Activated T-cell treated with anti-CD3 and anti-CD28 coated beads for 48 hours (primary cell): ENCODE measurements around the gene CHADL.
A peak's percentile ranks its signal among the peaks of the same experiment; 100 is the strongest.

Experiments used
- DNase-seq: peaks from one replicate; pipeline ENCODE4 v3.0.0-alpha.2; 2020; ENCODE audit warnings: low read depth

The CHADL gene

DNA sequence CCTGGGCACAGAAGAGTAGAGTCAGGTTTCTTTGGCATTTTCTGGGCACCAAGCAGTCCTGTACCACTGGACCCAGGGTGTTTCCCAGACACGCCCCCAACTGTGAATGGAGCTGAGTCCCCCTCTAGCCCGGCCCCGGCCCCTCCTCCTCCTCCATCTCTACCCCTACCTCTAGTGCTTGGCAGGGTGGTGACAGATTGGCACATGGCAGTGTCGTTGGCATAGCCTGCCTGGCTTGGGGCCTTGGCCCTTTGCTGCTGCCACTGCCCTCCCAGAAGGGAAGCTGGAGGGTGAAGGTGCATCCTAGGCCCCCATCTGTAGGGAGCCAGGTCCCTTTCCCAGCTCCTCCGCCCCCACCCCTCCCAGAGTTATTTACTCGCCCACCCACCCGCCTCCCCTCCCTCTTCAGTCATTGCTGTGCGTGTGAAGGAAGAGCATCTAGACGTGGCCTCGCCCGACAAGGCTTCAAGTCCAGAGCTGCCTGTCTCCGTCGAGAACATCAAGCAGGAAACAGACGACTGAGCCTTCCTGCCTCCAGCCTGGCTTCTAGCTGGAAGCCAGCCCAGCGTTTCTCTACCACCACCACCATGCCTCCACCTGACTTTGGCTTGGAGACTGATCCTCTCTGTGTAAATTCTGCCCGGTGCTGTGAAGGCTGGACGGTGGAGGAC is 10.9 kb downstream of the CHADL start:
- DNase-seq: no peak

GRCh38 chr22:41229215-41229614 is 11.5 kb downstream of the CHADL start:
- no peak for DNase-seq

DNA sequence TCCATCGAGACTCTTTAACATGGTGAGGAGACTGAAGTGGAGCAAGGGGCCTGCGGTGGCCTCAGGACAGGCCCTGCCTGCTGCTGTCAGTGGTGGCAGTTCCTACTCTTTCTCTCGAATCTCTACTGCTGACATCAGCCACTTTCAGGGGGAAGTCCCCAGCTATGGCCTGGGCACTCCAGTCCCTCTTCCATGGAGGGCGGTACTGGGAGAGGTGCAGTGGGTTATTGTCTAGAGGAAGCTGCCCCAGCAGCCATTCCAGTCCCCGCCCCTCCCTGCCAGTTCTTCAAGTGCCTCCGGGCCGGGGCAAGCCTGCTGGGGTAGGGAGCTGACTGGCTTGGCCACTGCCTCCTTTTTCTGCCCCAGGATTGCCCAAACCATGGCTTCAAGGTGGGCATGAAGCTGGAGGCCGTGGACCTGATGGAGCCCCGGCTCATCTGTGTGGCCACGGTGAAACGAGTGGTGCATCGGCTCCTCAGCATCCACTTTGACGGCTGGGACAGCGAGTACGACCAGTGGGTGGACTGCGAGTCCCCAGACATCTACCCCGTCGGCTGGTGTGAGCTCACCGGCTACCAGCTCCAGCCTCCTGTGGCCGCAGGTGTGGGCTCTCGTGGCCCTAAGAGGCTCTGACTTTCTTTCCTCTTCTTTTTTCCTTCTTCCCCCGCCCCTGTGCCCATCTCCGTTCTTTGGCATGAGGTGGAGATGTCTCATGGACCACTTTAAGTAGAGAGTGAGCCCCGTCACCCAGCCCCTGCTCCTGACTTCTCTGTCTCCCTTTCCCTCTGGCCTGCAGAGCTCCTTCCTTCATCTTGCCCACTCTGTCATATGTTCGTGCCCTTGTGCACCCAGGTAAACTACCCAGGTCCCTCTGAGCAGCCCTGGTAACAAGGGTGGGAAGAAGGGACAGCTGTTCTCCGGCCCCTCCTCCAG is 13.7 kb downstream of the CHADL start:
- no peak for DNase-seq

DNA sequence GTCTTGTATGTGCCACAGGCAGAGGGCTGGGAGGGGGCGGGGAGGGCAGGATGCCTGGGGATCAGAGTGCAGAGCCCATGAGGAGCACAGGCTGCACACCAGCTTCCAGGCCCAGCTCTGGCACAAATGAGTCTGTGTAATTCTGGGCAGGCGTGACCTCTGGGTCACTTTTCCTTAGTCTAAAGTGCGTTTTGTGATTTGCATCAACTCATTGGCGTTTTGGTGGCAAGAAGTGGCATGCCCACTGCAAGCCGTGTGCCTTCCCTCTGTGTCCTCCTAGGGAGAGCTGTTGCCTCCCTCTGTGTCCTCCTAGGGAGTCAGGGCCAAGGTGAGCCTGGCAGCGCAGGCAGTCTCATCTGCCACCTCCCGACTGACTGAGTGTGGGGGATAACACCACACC is 17.2 kb downstream of the CHADL start:
- no peak for DNase-seq

GRCh38 chr22:41222846-41223507 is 17.8 kb downstream of the CHADL start:
- no peak for DNase-seq

GRCh38 chr22:41217553-41218157 is 23.1 kb downstream of the CHADL start:
- no peak for DNase-seq

GRCh38 chr22:41216984-41217383 is 23.7 kb downstream of the CHADL start:
- no peak for DNase-seq

DNA sequence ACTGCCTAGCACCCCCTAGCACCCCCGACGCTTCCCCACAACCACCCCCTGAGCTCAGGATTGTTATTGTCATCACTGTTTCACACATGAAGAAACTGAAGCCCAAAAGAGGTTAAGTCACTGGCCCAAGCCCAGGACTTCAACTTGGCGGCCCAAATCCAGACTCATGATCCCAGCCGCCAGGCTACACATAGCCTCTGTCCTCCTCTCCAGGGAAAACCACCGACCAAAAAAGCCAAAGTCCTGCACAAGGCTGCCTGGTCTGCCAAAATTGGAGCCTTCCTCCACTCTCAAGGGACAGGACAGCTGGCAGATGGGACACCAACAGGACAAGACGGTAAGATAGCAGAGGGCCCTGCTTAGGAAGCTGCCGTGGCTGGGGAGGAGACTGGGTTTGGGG is 24.8 kb downstream of the CHADL start:
- DNase-seq: no peak

GRCh38 chr22:41215409-41215808 is 25.3 kb downstream of the CHADL start:
- no peak for DNase-seq

DNA sequence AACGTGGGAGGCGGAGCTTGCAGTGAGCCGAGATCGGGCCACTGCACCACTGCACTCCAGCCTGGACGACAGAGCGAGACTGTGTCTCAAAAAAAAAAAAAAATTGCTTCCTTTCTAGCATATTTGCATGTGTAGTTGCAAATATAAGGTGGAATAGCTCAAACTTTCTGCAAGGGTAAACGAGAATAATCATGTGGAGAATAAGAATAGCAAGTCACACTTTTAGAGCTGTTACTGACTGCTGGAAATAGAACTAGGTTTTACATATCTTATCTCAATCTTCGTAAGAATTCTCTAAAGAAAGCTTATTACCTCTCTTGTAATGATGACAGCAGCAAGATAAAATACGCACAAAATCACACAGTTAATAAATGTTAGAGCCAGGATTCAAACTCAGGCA is 34.0 kb downstream of the CHADL start:
- no peak for DNase-seq

GRCh38 chr22:41204992-41205900 is 35.5 kb downstream of the CHADL start, which contains the start of gene L3MBTL2:
Gene L3MBTL2 (plus strand): TSS chr22:41205312. CDS start chr22:41205363, 51 bp downstream.
- peak; percentile 99 for DNase-seq

DNA sequence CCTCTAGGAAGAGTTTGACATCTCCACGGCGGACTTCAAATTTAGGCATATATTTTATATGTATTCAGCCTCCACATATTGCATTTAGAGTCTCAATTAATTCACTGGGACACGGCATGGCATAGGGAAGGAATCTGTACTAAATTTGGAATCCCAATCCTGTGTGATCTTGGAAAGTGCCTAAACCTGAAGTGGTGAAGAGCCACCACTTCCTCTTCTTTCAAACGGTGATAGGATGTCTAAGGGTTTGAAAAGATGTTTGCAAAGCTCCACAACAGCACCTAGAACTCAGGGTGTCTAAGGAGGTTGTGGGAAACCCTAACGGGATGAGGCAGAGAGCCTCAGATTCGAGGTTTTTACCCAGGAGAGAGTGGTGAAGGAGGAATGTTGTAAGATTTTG is 36.7 kb downstream of the CHADL start:
- no peak for DNase-seq

- DNase-seq: no peak
These were observed 37.6 kb downstream of the CHADL start for GRCh38 chr22:41203118-41203517.

DNA sequence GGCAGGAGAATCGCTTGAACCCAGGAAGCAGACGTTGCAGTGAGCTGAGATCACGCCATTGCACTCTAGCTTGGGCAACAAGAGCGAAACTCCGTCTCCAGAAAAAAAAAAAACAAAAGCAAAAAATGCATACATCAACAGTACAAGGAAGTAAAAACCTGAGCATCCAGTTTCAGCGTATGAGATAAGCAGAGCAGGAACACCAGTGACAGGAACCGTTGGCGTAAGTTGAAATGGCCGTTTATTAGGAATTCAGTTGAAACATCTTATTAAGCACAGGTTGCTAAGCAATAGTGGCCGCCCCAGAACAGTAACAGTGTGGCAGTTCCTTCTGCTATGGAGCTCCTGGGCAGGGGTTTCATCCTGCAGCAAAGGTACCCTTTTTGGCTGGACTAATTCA is 39.6 kb downstream of the CHADL start:
- no peak for DNase-seq

GRCh38 chr22:41198027-41198580 is 42.6 kb downstream of the CHADL start:
- DNase-seq: peak; percentile 55

DNA sequence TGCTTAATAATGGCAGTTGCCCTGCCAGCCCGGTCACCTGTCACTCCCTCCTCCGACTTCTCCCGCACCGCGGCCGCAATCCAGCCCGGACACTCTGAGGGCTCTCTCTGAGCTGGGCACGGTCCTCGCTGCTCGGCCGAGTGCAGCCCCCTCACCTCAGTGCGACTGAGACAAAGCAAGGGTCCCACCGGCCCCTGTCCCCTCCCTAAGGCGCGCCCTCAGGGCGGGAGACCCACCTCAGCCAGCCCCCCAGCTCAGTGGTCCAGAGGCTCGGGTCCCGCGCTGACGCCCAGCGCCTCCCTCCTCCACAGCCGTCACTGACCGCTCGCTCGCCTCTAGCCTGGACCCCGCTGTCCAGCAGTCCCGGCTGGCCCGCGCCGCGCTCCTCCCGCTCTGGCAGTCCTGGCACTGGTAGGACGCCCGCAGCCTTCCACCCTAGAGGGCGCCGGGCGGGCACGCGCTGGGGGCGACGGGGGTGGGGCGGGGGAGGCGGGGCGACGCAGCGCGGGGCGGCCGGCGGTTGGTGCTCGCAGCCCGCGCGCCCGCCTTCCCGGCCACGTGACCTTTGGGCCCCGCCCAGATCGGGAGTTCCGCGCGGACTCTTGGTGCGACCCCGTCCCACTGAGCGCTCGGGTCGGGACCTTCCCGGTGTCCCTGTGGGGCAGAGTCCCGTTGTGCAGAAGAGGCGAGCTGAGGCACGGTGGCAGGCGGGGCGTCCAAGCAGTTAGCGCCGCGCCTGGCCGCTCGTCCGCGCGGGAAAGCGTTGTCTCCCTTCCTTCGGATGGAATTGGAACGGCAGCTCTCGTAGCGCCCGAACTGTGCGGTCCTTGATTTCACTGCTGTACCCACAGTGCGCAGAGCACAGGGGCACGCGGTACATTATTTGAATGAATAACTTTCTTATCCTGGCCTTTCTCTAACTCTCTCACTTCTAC is 43.4 kb downstream of the CHADL start:
- DNase-seq: peak; percentile 81

- no peak for DNase-seq
These were observed 46.9 kb downstream of the CHADL start for GRCh38 chr22:41193829-41194228.

DNA sequence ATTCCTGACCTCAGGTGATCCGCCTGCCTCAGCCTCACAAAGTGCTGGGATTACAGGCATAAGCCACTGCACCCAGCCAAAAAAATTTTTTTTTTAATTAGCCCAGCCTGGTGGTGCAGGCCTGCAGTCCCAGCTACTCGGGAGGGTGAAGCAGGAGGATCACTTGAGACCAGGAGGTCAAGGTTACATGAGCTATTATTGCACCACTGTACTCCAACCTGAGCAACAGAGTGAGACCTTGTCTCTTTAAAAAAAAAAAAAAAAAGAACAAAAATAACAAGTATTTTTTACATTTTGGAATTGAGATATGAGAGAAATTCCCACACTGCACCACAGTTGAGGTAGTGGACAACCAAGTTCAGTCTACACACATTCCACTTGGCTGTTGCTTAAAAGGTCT is 49.3 kb downstream of the CHADL start:
- DNase-seq: no peak

- DNase-seq: no peak
These were observed 56.1 kb downstream of the CHADL start for GRCh38 chr22:41184679-41185078.
